ENCODE data around the gene PRLR. TPM values are rescaled to one million over a fixed set of nuclear protein-coding genes. Genes with fewer than 3 reads are reported as not detected.

The PRLR gene
- total and polyA plus RNA-seq, 10 of the 15 experiments (the other 5 are each of a cell fraction or from before 2014, with no cell fraction given): 0.03 to 8.1 (median 0.20) TPM

GRCh38 chr5:35274839-35275509, 44.7 kb upstream of the PRLR start:
- WGBS (ENCODE audit: insufficient coverage, insufficient replicate concordance, low lambda C conversion rate, missing lambda C conversion rate): 0% methylated on average over 2 of the region's 2 CpGs
- H3K27me3 ChIP-seq (replicated peaks in 1 of 2; ENCODE audit: control insufficient read depth in 2 of 2, insufficient read depth in 2 of 2, low read length in 1 of 2): no peaks in the 10 kb centered on the region
- intact Hi-C loops (cut with micrococcal nuclease; ENCODE audit: unreplicated experiment) (no loop called here), in situ Hi-C loops (cut with MboI) (no loop called here)
- ChIA-PET POLR2A (no interaction called here), RAD21 (ENCODE audit: unreplicated experiment) (interaction anchor here (1.0 to 1.5 kb wide), 3 partner anchors 12 to 62 kb away, joined by 3 to 4 read pairs (median 3); partner anchors contain the start of gene PRLR), CTCF (interaction anchor here (0.8 to 3.9 kb wide), 6 partner anchors 9 to 31 kb away, joined by 3 to 14 read pairs (median 3); no protein-coding TSS in a partner anchor), SMC1A (ENCODE audit: uncharacterized antibody, unreplicated experiment) (interaction anchor here (2.4 kb wide), 1 partner anchor 25 kb away, joined by 16 read pairs; no protein-coding TSS in a partner anchor)
- H3K36me3 ChIP-seq (ENCODE audit: control insufficient read depth in 2 of 2, insufficient read depth in 2 of 2, low read length in 1 of 2): no peaks in the 10 kb centered on the region
- no peaks in the 10 kb centered on the region for H3K4me1 ChIP-seq (ENCODE audit: control insufficient read depth, insufficient read depth, low read length)
- no peak for ATAC-seq
- BruUV-seq (replicated peaks): no TSS peak
- H4K20me1 ChIP-seq (ENCODE audit: control insufficient read depth, insufficient read depth): no peaks in the 10 kb centered on the region
- no peak overlapping the region for H3K27ac ChIP-seq (ENCODE audit: control insufficient read depth, insufficient read depth)
- H3K9ac ChIP-seq (ENCODE audit: control insufficient read depth, insufficient read depth, low read length): no peak overlapping the region
- H3K79me2 ChIP-seq (ENCODE audit: control insufficient read depth, insufficient read depth, low read length): no peaks in the 10 kb centered on the region
- TF ChIP-seq SMAD5 (IDR thresholded peaks at IDR 0.05; ENCODE audit: low read depth) (no peak), CEBPZ (IDR thresholded peaks at IDR 0.05; ENCODE audit: low read depth, low read length) (no peak), ZNF24 (IDR thresholded peaks at IDR 0.05) (peak; percentile 28; the same call in 1 of the 2 replicates)
- no peak for DNase-seq (ENCODE audit: low read depth, low spot score)
- no peak overlapping the region for H3K4me2 ChIP-seq (ENCODE audit: control insufficient read depth, insufficient read depth)
- peaks cover 3% of the 10 kb centered on the region for H3K9me3 ChIP-seq (replicated peaks; ENCODE audit: control insufficient read depth, insufficient read depth, low read length)
- H3K4me3 ChIP-seq: no peak overlapping the region
- FAIRE-seq: no peak
- H2AFZ ChIP-seq (ENCODE audit: control insufficient read depth, low read depth, low read length): no peak overlapping the region
